ENCODE results near the gene JAGN1. TPM values are rescaled to one million over a fixed set of nuclear protein-coding genes. Genes with fewer than 3 reads are reported as not detected.
A peak's percentile ranks its signal among the peaks of the same experiment; 100 is the strongest.
"Not testable (repeated sequence)": the region's sequence is repeated elsewhere in the genome, so short reads cannot be mapped to it uniquely, and the experiment has no call there.

The JAGN1 gene
- polyA plus RNA-seq, 5 donors, result 36.0 to 39.0 (median 38.7) TPM

DNA sequence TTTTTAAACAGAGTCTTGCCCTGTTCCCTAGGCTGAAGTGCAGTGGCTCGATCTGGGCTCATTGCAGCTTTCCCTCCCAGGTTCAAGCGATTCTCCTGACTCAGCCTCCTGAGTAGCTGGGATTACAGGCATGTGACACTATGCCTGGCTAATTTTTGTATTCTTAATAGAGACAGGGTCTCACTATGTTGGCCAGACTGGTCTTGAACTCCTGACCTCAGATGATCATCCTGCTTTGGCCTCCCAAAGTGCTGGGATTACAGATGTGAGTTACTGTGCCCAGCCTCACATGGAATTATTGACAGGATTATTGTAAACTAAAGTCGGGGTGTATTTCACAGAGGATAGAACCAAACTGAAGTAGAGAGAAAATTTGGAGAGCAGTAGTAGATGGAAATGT lies 5.3 kb downstream of the JAGN1 start:
- DNase-seq, result not testable (repeated sequence)

DNA sequence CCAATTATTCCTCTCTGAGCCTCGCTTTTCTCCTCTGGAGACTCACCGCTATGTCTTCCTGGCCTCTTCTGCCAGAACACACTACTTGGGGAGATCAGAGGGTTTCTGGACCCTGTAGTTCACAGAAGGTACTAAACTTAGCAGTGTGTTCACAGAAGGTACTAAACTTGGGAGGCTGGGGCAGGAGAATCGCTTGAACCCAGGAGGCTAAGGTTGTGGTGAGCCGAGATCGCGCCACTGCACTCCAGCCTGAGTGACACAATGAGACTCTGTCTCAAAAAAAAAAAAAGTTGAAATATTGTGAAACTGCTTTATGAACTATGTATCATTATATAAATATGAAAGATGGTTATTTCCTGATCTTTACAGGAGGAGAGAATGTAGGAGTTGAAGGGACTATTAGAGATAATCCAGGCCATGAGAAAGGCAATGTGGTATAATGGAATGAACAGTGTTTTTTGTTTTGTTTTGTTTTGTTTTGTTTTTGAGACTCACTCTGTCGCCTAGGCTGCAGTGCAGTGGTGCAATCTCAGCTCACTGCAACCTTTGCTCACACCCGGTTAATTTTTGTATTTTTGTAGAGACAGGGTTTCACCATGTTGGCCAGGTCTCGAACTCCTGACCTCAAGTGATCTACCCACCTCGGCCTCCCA lies 6.5 kb downstream of the JAGN1 start:
- not testable (repeated sequence) for DNase-seq

GRCh38 chr3:9897408-9898372 lies 7.3 kb downstream of the JAGN1 start:
- peak in 1 of 2 donors; percentile 67 for DNase-seq

GRCh38 chr3:9898467-9899241 lies 8.2 kb downstream of the JAGN1 start:
- no peak for DNase-seq

DNA sequence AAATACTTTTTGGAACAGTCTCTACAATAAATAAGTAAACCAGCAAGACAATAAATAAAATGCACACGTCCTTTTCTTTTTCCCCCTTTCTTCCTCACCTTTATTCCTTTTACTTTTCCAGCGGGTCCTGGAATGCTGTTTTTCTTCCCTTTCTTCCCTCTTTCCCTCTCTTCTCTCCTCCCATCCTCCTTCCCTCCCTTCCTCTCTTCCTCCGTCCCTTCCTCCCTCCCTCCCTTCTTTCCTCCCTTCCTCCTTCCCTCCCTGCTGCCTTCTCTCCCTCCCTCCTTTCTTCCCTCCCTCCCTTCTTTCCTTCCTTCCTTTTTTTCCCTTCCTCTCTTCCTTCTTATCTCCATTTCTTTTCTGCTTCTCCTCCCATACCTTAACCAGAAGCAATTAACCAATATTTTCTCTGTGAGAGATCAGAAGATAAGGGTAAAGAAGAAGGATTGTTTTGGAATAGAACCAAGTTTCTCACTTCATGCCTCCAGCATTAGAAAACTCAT lies 8.9 kb downstream of the JAGN1 start:
- DNase-seq, result no peak

DNA sequence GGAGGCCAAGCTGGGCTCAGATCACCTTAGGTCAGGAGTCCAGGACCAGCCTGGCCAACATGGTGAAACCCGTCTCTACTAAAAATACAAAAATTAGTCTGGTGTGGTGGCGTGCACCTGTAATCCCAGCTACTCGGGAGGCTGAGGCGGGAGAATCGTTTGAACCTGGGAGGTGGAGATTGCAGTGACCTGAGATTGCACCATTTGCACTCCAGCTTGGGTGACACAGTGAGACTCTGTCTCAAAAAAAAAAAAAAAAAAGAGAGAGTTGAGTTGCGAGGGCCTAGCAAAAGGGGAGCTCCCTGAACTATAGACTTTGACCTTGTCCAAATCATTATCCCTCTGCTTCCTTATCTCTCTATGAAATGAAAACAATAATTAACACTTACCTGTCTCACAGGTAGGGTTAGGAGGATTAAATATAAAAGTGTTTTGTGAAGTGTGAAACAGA lies 10.6 kb downstream of the JAGN1 start:
- not testable (repeated sequence) for DNase-seq

GRCh38 chr3:9901967-9902366 lies 11.6 kb downstream of the JAGN1 start:
- no peak for DNase-seq

DNA sequence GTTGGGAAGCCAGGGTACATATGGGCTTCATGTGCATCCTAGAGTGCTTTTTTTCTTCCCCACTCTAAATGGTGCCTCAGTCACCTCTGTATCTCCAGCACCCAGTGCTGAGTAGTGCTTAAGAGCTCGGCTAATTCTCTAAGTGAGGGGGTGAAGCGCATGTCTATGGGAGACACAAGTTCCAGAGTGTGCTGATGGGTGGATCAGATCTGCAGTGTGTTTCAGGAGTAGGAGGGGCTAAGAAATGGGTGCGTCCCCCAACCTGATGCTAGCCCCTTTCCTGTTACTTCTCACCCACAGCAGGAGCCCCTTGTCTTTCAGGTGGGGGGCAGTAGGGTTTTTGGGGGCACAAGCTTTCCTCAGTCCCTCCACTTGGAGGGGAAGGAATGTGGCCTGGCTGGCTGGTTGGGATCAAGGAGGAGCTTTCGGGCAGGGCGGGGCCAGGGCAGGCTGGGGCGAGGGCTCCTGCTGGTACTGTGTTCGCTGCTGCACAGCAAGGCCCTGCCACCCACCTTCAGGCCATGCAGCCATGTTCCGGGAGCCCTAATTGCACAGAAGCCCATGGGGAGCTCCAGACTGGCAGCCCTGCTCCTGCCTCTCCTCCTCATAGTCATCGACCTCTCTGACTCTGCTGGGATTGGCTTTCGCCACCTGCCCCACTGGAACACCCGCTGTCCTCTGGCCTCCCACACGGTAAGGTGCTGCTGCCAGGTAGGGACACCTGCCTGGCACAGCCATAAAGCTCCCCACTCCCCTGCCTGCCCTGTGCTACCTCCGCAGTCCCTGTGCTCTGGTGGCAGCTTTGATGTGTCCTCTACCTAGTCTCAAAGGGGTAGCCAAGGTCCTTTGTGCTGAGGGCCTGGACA lies 12.2 kb downstream of the JAGN1 start, which contains the start of gene IL17RE:
Gene IL17RE (plus strand): TSS at position 477 of the 866 bp plus-strand sequence. CDS start 85 bp downstream, at position 562.
- no peak for DNase-seq

- DNase-seq, result no peak
Observed at GRCh38 chr3:9903238-9903624, 12.8 kb downstream of the JAGN1 start.

DNA sequence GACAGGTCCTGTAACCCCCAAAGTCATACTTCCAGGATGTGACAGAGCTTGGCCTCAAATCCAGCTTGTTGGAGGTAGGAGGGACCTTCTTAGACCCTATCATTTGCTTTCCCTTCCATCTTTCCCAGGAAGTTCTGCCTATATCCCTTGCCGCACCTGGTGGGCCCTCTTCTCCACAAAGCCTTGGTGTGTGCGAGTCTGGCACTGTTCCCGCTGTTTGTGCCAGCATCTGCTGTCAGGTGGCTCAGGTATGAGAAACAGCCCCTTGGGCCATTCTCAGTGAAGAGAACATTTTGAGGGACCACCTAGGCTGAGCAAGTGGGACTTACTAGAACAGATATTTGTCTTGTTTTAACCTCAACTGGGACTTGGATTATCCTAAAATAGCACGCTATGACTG lies 13.5 kb downstream of the JAGN1 start:
- no peak for DNase-seq

DNA sequence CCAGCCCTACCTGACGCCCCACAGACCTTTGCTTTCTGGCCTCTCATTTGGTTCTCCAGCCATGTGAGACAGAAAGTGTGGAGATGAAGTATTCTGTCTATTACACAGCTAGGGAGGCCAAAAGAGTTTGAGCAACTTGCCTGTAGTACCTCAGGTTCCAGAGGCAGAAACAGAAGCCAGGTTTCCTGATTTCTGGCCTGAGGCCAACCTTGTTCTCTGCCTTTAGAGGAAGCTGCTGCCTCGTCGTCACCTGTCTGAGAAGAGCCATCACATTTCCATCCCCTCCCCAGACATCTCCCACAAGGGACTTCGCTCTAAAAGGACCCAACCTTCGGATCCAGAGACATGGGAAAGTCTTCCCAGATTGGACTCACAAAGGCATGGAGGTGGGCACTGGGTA lies 16.1 kb downstream of the JAGN1 start:
- no peak for DNase-seq

- DNase-seq, result no peak
Observed at GRCh38 chr3:9908286-9908685, 17.9 kb downstream of the JAGN1 start.

- no peak for DNase-seq
Observed at GRCh38 chr3:9909221-9910013, 19.0 kb downstream of the JAGN1 start.

DNA sequence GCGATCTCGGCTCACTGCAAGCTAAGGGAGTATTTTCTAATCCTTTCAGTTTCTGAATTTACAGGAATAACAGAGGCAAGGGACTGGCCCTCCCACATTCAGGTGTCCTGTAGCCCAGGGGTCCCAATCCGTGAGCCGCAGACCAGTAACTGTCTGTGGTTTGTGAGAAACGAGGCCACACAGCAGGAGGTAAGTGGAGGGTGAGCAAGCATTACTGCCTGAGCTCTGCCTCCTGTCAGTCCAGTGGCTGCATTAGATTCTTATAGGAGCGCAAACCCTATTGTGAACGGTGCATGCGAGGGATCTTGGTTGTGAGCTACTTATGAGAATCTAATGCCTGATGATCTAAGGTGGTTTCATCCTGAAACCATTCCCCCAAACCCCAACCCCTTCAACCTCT lies 21.5 kb downstream of the JAGN1 start:
- DNase-seq, result no peak

GRCh38 chr3:9912294-9912935 lies 22.0 kb downstream of the JAGN1 start:
- no peak for DNase-seq

DNA sequence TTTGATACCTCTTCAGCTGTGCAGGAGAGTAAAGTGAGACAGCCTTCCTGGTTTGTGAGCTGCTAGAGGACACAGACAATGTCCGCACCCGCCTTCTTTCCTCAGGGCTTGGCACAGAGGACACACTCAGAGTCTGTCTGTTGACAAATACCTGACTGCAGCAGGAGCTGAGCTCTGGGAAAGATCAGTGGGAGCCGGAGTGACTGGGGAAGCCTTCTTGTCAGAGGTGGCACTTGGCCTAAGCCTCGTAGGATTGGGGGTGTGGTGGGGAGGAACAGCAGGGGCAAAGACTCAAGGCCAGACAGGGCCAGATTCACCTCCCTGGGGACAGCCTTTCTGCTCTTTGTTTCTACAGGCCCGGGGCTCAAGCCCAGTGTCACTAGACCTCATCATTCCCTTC lies 23.2 kb downstream of the JAGN1 start:
- DNase-seq, result no peak

- no peak for DNase-seq
Observed at GRCh38 chr3:9914011-9914410, 23.6 kb downstream of the JAGN1 start.

- DNase-seq, result no peak
Observed at GRCh38 chr3:9914559-9915253, 24.3 kb downstream of the JAGN1 start.
